IPS-18a (cell line): ENCODE data around the gene TEAD1.

Experiments used
- H3K27ac ChIP-seq: one replicate; pipeline ENCODE4 v1.5.1; 2013; ENCODE audit warnings: low read length
- H3K27me3 ChIP-seq: one replicate; pipeline ENCODE4 v1.6.1; 2013; ENCODE audit warnings: mild to moderate bottlenecking, low read length; ENCODE audit not compliant: control insufficient read depth, insufficient read depth
- H3K36me3 ChIP-seq: one replicate; pipeline ENCODE4 v1.6.1; 2013; ENCODE audit warnings: low read depth, low read length; ENCODE audit not compliant: control insufficient read depth
- H3K4me1 ChIP-seq: one replicate; pipeline ENCODE4 v1.6.1; 2013; ENCODE audit warnings: low read depth, low read length; ENCODE audit not compliant: control insufficient read depth
- H3K4me3 ChIP-seq: one replicate; pipeline ENCODE4 v1.5.1; 2013; ENCODE audit warnings: low read length
- H3K9ac ChIP-seq: one replicate; pipeline ENCODE4 v1.6.1; 2013; ENCODE audit warnings: mild to moderate bottlenecking, low read length, moderate library complexity
- H3K9me3 ChIP-seq: one replicate; pipeline ENCODE4 v1.6.1; 2013; ENCODE audit warnings: low read depth, low read length; ENCODE audit not compliant: control insufficient read depth

Gene TEAD1

GRCh38 chr11:12835286-12835685, 161.1 kb downstream of the TEAD1 start:
- no peaks in the 10 kb centered on the region for H3K36me3 ChIP-seq
- H3K4me3 ChIP-seq: no peak overlapping the region
- no peak overlapping the region for H3K27ac ChIP-seq
- H3K9me3 ChIP-seq: no peaks in the 10 kb centered on the region
- no peak overlapping the region for H3K9ac ChIP-seq
- peaks cover 16% of the 10 kb centered on the region for H3K4me1 ChIP-seq
- H3K27me3 ChIP-seq: no peaks in the 10 kb centered on the region

GRCh38 chr11:12838463-12839123, 164.4 kb downstream of the TEAD1 start:
- Histone ChIP-seq H3K36me3 (no peaks in the 10 kb centered on the region), H3K4me1 (peaks cover 38% of the 10 kb centered on the region), H3K9ac (no peak overlapping the region), H3K27me3 (no peaks in the 10 kb centered on the region), H3K9me3 (no peaks in the 10 kb centered on the region), H3K27ac (no peak overlapping the region), H3K4me3 (no peak overlapping the region)

- H3K9ac ChIP-seq: no peak overlapping the region
- no peak overlapping the region for H3K27ac ChIP-seq
- no peaks in the 10 kb centered on the region for H3K9me3 ChIP-seq
- peaks cover 55% of the 10 kb centered on the region for H3K4me1 ChIP-seq
- H3K27me3 ChIP-seq: no peaks in the 10 kb centered on the region
- H3K4me3 ChIP-seq: no peak overlapping the region
- no peaks in the 10 kb centered on the region for H3K36me3 ChIP-seq
Measured at GRCh38 chr11:12840871-12841660, 166.8 kb downstream of the TEAD1 start.

GRCh38 chr11:12841946-12842630, 167.9 kb downstream of the TEAD1 start:
- Histone ChIP-seq H3K4me3 (no peak overlapping the region), H3K9ac (no peak overlapping the region), H3K9me3 (no peaks in the 10 kb centered on the region), H3K36me3 (no peaks in the 10 kb centered on the region), H3K4me1 (peaks cover 65% of the 10 kb centered on the region), H3K27ac (peak overlapping the region; percentile 51), H3K27me3 (no peaks in the 10 kb centered on the region)

- H3K27ac ChIP-seq: peak overlapping the region; percentile 9
- H3K36me3 ChIP-seq: no peaks in the 10 kb centered on the region
- H3K9me3 ChIP-seq: no peaks in the 10 kb centered on the region
- H3K27me3 ChIP-seq: no peaks in the 10 kb centered on the region
- no peak overlapping the region for H3K4me3 ChIP-seq
- peaks cover 67% of the 10 kb centered on the region for H3K4me1 ChIP-seq
- no peak overlapping the region for H3K9ac ChIP-seq
Measured at GRCh38 chr11:12842933-12843636, 168.9 kb downstream of the TEAD1 start.

GRCh38 chr11:12845163-12845562, 170.9 kb downstream of the TEAD1 start:
- no peak overlapping the region for H3K27ac ChIP-seq
- no peaks in the 10 kb centered on the region for H3K27me3 ChIP-seq
- H3K4me3 ChIP-seq: no peak overlapping the region
- peaks cover 66% of the 10 kb centered on the region for H3K4me1 ChIP-seq
- no peak overlapping the region for H3K9ac ChIP-seq
- H3K36me3 ChIP-seq: no peaks in the 10 kb centered on the region
- no peaks in the 10 kb centered on the region for H3K9me3 ChIP-seq

GRCh38 chr11:12845739-12846358, 171.6 kb downstream of the TEAD1 start:
- Histone ChIP-seq H3K27ac (peak overlapping the region; percentile 6), H3K36me3 (no peaks in the 10 kb centered on the region), H3K9me3 (no peaks in the 10 kb centered on the region), H3K4me3 (no peak overlapping the region), H3K4me1 (peaks cover 60% of the 10 kb centered on the region), H3K9ac (no peak overlapping the region), H3K27me3 (no peaks in the 10 kb centered on the region)

DNA sequence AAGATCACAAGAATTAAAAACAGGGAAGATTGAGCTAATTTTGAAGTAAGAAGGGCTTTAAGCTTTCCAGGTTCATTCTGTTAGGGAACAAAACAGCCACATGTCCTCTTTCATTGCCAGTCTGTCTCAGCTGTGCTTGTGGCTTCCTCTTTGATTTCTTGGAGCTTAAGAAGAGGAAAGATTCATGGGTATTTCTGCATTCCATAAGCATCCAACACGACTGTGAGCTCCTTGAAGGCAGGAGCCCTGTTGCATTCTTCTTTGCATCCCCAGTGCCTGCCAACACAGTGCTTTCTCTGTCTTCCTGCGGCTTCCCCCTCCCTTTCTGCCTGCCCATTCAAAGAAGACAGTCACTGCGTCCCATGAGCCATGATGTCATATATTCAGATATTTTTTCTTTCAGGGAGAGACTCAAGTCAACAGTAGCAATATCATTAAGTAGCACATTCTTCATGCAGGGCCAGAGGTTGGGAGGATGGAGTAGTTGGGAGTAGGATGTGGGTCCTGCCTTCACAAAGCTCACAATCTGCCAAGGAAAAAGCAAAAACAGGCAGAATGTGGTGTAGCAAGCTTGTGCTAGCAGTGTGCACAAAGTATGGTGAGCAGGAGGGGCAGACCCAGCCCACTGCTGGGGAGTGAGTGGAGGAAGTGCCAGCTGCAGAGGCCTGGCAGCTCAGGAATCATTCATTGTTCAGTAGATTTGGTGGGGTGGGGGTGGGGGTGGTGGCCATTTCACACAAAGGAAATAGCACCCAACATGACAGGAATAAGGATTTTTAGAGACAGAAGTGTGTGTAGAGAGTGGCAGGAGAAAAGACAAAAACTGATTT, 172.8 kb downstream of the TEAD1 start:
- Histone ChIP-seq H3K27ac (no peak overlapping the region), H3K4me1 (peaks cover 48% of the 10 kb centered on the region), H3K27me3 (no peaks in the 10 kb centered on the region), H3K9me3 (no peaks in the 10 kb centered on the region), H3K36me3 (no peaks in the 10 kb centered on the region), H3K4me3 (no peak overlapping the region), H3K9ac (no peak overlapping the region)

DNA sequence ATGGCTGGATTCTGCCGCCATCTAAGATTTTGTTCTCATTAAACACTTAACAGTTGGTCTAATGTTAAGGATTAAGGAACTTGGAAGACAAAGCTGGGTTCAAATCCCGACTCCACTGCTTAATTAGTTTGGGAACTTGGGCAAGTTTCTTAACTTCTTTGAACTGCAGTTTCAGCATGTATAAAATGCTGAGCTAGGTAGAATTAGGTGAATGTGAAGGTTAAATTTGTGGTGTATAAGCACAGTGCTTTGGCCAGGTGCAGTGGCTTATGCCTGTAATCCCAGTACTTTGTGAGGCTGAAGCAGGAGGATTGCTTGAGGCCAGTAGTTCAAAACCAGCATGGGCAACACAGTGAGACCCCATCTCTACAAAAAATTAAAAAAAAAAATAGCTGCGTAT, 174.2 kb downstream of the TEAD1 start:
- no peak overlapping the region for H3K9ac ChIP-seq
- no peaks in the 10 kb centered on the region for H3K36me3 ChIP-seq
- no peak overlapping the region for H3K4me3 ChIP-seq
- H3K27ac ChIP-seq: no peak overlapping the region
- H3K4me1 ChIP-seq: peaks cover 34% of the 10 kb centered on the region
- no peaks in the 10 kb centered on the region for H3K27me3 ChIP-seq
- H3K9me3 ChIP-seq: no peaks in the 10 kb centered on the region

DNA sequence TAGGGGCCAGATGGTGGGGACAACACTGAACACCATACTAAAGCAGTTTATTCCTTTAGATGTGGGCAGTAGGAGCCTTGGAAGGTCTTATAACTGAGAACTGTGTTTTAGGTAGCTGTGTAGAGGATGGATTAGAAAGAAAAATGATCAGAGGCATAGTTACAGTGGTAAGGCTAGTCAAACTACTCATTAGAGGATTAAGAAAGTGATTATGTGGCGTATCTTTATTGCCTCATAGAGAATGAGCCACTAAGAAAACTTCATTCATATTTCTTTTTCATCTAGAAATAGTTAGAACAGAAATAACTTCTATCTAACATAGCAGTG, 179.1 kb downstream of the TEAD1 start:
- Histone ChIP-seq H3K4me3 (no peak overlapping the region), H3K4me1 (peaks cover 4% of the 10 kb centered on the region)

More for the DNA sequence above, 179.1 kb downstream of the TEAD1 start:
- Histone ChIP-seq H3K9ac (no peak overlapping the region), H3K36me3 (no peaks in the 10 kb centered on the region), H3K27ac (no peak overlapping the region), H3K27me3 (no peaks in the 10 kb centered on the region), H3K9me3 (no peaks in the 10 kb centered on the region)
